HS-27A (cell line): ENCODE results near the gene SETBP1.

Experiments
- DNase-seq: peaks from one replicate; pipeline ENCODE4 v3.0.0-alpha.2; 2012; ENCODE audit warnings: low read depth, missing footprints

SETBP1 gene

DNA sequence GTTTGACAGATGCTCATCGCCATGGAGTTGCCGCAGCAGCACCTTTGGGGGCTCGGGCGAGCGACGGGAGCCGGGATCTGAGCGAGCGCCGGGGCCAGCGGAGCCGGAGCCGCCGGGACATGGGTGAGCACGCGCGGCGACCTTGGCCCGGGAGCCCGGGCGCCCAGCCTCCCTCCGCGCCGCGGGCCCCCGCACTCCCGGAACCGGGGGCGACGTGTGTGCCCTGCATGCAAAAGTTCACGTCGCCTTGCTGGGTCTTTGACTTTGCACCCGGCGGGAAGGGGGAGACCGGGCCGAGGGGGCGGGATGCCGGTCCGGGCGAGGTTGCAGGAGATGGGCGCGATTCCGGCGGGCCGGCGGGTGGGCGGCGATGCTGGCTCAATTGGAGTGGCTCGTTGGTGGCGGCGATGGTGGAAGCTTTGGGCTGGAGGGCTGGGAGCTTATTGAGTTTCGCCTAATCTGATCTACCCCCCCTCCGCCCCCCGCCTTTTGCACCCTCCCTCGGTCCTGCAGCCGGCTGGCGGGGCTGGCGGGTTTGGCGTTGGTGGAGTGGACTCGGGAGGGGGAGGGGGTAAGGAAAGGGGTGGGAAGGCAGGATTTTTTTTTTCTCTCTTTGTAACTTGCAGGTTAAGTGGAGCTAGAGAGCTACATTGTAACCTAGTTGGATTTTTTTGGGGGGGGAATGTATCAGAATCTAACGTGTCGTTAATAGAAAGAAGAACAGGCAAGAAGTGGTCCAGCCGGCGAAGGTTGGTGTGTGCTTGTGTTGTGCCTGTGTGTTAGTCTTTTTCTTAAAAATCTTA lies at the start of gene SETBP1:
Gene SETBP1 (plus strand): TSS at position 616 of the 803 bp plus-strand sequence. CDS start 20,459 bp downstream, outside the sequence.
- peak; percentile 4 for DNase-seq

DNA sequence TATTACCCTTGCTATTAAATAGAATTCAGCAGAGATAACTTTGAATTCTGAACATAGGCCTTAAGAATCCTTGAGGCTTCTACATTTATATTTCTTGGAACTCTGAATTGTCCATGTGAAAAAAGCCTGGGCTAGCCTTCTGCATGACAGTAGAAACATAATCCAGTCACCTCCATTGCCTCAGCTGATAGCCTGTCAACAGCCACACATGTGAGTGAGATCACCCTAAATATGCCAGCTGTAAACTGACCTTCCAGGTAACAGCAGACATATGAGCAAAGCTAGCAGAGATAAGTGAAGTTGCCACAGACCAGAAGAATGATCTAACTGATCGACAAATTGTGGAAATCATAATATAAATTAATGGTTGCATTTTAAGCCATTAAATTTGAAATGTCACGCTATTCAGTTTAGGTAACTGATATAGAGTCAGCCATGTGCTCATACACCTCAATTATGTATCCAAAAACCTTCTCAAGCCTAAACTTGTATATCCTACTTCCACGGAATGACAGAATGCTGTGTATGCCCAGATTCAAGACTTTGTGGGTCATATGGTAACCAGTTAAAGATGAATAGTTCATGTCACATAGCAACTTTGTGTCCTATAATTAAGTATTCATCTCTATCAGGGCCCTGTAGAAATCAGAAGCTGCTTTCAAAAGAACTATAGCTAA lies 48.1 kb upstream of the SETBP1 start:
- no peak for DNase-seq

DNA sequence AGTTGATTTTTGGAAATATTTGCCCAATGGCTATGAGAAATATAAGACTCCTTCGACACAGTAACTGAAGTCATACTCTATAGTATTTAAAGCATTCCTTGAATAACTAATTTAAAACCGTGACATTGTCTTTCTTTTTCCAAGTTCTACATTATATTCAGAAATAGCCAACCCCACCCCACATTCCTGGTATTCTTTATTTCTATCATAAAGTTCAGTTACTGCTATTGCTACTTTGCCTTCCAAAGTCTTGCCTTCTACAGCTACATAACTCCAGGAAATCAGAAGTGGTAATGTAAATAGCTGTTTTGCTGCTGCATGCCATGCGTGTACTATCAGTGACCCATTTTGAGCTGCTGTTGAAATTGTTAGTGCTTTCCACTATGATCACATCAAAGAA lies 45.1 kb upstream of the SETBP1 start:
- no peak for DNase-seq

GRCh38 chr18:44636241-44636640 lies 44.4 kb upstream of the SETBP1 start:
- DNase-seq: no peak

GRCh38 chr18:44637210-44638033 lies 43.3 kb upstream of the SETBP1 start:
- peak; percentile 35 for DNase-seq

DNA sequence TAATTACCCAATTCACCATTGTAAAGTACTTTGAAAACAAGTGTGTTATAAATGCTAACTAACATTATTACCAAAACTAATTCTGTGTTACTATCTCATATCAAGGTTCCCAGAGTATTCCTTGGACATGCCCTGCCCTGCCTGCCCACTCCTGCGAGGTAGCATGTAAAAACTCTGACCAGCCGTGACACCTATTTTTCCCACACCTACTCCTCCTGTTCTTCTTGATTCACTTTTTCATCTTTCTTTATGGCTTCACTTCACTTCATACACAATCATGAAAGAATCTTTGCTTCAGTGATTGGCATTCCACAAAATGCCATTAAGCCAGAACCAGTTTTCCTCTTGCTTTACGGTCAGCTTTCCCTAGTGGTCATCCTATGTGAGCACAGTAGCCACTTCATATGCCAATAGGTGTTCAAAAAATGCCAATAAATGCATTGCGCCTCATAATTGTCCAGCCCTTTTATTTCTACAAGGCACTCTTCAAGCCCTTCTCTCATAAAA lies 42.6 kb upstream of the SETBP1 start:
- no peak for DNase-seq

- no peak for DNase-seq
Measured at GRCh38 chr18:44638811-44639210, 41.9 kb upstream of the SETBP1 start.

DNA sequence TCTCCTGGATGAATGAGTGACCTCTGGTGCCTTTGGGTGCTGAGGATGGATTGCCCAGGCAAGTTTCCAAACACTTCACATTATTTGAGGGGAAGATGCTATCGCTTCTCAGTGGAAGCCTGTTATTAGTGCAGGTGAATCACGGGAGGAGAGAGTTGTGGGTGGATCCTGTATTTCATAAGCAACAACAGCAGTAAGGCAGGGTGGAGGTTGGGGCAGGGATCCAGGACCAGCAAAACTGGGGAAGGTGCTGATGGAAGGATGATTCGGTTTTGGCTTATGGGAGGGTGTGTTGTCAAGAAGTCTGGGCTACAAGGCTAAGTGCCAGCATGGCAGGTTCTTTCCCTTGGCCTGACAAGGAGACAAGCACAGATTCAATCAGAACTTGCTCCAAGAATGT lies 37.7 kb upstream of the SETBP1 start:
- no peak for DNase-seq

- DNase-seq: peak; percentile 92
Measured at GRCh38 chr18:44651478-44651877, 29.2 kb upstream of the SETBP1 start.

GRCh38 chr18:44651918-44652572 lies 28.6 kb upstream of the SETBP1 start:
- no peak for DNase-seq

DNA sequence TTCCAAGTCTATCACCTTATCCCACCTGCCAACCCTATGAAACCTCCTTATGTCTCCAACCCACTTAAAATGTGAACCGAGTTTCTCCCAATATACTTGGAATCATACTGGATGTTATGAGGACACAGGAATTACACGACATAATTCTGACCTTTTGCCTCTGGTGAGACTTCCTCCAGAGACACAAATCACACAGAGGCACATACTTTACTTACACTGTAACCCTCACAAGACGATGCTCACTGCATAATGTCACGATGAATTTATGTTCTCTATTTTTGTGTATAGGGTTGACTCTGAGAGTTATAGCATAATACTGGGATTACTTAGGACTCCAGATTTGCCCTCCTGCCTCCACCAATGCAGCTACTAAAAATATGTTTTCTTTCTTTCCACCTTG lies 28.0 kb upstream of the SETBP1 start:
- DNase-seq: no peak

- peak; percentile 76 for DNase-seq
Measured at GRCh38 chr18:44654573-44654972, 26.1 kb upstream of the SETBP1 start.

DNA sequence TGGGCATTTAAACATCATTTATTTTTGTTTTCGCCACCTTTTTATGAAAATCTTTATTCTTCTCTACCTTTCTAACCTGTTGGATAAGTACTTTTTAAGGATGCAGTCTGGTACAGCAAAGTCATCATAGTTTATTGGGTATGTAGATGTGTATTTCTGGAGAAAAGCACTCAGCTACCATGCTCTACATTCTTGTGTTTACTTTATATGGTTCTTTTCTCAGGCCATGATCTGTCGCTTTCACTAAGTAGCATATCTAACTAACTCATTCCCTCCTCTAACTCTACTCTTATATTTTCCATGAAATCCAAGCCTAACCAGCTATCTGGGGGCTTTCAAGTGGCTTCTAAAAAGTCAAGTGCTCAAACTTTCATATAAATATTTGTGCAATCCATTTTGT lies 25.3 kb upstream of the SETBP1 start:
- no peak for DNase-seq

DNA sequence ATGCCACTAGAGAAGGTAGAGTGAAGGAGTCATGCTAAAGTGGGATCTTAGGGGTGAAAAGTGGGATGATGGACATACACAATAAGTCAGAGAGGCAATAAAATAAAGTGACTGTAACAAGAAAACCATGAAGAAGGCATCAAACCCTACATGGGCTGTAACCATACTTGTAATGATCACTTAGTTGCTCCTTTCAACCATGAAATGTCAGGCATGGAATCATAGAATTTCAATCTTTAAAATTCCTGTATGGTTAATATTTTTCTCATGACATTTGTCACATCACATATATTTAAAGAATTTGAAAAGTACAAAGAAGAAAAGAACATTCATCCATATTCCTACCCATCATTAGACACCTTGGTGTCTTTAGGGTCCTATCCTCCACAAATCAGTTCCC lies 20.9 kb upstream of the SETBP1 start:
- no peak for DNase-seq

DNA sequence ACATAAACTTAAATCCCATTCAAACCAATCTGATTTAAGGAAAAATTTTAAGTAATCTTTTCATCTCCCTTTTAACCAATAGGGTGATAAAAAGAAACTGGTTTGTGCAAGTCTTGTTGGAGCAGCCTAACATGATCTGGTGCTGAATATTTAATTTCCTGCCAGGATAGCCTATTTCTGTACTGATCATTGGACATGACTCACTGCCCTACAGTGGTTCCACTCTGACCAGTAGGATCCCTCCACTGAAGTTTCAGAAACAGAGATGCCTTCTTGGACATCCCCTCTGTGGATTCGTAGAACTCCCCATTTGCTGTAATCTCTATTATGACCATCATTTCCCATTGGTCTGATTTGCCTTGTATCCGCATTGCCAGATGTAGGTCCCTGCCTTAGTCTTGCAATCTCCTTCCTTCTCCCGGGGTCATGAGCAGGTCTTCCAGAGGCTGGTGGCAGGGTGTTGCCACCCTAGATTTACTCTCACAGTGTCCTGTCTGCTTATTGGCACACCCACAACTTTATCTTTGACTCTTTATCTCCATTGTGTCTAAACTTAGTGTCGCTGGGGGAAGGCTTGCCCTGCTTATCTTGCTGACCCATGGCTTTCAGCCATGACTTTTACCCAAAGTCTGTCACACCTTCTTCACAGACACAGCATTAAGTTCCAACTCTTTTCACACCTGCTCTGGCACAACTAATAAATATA lies 12.3 kb upstream of the SETBP1 start:
- DNase-seq: no peak

GRCh38 chr18:44671914-44672313 lies 8.8 kb upstream of the SETBP1 start:
- DNase-seq: no peak

- no peak for DNase-seq
Measured at GRCh38 chr18:44672506-44672905, 8.2 kb upstream of the SETBP1 start.

DNA sequence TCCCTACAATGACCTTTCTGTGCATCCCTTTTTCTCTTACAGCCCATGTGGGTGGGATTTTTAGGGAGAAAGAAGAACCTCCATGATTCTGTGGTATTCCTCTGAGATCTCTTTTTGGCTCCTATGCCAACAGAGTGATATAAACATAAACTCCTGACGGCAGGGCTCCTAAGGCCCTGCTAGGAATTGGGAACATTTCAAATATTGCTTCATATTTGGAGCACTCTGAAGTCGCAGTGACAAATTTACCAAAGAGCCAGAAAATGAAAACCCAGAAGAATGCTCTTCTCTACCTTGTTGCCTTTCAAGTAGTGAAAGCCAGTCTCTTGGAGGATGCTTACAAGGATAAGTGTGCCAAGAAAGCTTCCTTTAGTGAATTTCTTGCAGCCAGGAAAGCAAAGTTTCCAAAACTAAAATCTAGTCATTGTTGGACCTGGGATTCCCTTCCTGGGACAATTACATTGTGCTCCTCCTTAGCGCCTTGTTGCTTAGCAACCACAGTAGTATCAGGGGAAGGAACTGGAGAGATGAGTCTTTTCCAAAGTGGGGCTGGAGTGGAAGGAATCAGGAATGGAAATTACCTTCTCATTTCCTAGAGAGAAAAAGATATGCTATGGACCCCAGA lies 7.3 kb upstream of the SETBP1 start:
- DNase-seq: no peak

- DNase-seq: no peak
Measured at GRCh38 chr18:44677933-44678332, 2.8 kb upstream of the SETBP1 start.

DNA sequence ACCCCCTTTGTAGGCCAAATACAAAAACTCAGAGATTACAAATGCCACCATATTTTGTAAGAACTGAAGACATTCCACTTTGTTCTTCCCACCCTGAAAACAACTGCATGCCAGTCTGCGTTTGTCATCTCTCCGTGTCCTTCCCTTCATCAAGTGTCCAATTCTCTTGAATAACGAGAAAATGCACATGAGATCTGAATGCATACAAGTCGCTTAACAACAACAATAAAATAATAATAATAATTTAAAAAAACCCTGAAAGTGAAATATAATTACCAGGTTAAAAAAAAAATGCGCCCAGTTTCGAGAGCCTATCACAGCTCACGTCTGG lies 2.0 kb upstream of the SETBP1 start:
- DNase-seq: no peak
